GM12878 (cell line): Measurements from ENCODE around the gene RPL29. TPM values are rescaled to one million over a fixed set of nuclear protein-coding genes. Genes with fewer than 3 reads are reported as not detected.
"Not testable (repeated sequence)": the region's sequence is repeated elsewhere in the genome, so short reads cannot be mapped to it uniquely, and the experiment has no call there.

ENCODE experiments used
- ATAC-seq: fragments of 200-7000 bp; cut with Tn5 transposase; 3 replicates; pipeline ENCODE4 v1.9.1; 2020; ENCODE audit warnings: mild to moderate bottlenecking, moderate library complexity
- BruUV-seq: library from RNA; stranded (reverse); fragments of 400-500 nt; replicated peaks from 2 replicates; lab custom pipeline; 2021; lab: Mats Ljungman, UMichigan
- CTCF ChIA-PET: fragments of 300-600 bp; sonication (Branson Sonifier 250); formaldehyde crosslinking; extraction: SDS; loops from one replicate; lab custom pipeline; 2021; ENCODE audit warnings: inconsistent platforms; lab: Yijun Ruan, JAX
- POLR2A ChIA-PET: fragments of 350-600 bp; formaldehyde crosslinking; extraction: SDS; loops from one replicate; lab custom pipeline; 2021; ENCODE audit warnings: inconsistent platforms; lab: Charles Lee
- RAD21 ChIA-PET: fragments of 300-600 bp; sonication (Branson Sonifier 250); formaldehyde crosslinking; loops from one replicate; lab custom pipeline; 2023; ENCODE audit warnings: antibody characterized with exemption; ENCODE audit not compliant: unreplicated experiment; lab: Charles Lee
- SMC1A ChIA-PET: fragments of 300-600 bp; sonication (Branson Sonifier 250); formaldehyde crosslinking; loops from one replicate; lab custom pipeline; 2023; ENCODE audit not compliant: unreplicated experiment, uncharacterized antibody; lab: Charles Lee
- DNase-seq: peaks from one replicate; pipeline ENCODE4 v3.0.0-alpha.2; 2011; ENCODE audit warnings: low read depth, low spot score
- FAIRE-seq: peaks from 3 replicates; lab custom pipeline; 2011; peaks lifted over from hg19 to GRCh38; lab: Jason Lieb, UNC
- H2AFZ ChIP-seq: 2 replicates; pipeline ENCODE4 v1.6.0; 2011; ENCODE audit warnings: low read depth, low read length, control low read depth; ENCODE audit not compliant: control insufficient read depth
- H3K27ac ChIP-seq: 2 replicates; pipeline ENCODE4 v1.5.1; 2011; ENCODE audit warnings: control low read depth; ENCODE audit not compliant: control insufficient read depth, insufficient read depth
- H3K27me3 ChIP-seq, 2 experiments: replicated peaks in 1 of 2; 2 replicates each; pipeline versions ENCODE4 v1.6.0 to v1.6.1; 2011; ENCODE audit warnings: low read length in 1 of 2; ENCODE audit not compliant: control insufficient read depth in 2 of 2, insufficient read depth in 2 of 2
- H3K36me3 ChIP-seq, 2 experiments: 2 replicates each; pipeline ENCODE4 v1.5.1; 2011; ENCODE audit warnings: low read length in 1 of 2; ENCODE audit not compliant: control insufficient read depth in 2 of 2, insufficient read depth in 2 of 2
- H3K4me1 ChIP-seq: 2 replicates; pipeline ENCODE4 v1.6.1; 2011; ENCODE audit warnings: mild to moderate bottlenecking, low read length, moderate library complexity, mixed read lengths; ENCODE audit not compliant: control insufficient read depth, insufficient read depth
- H3K4me2 ChIP-seq: 2 replicates; pipeline ENCODE4 v1.6.0; 2011; ENCODE audit warnings: control low read depth; ENCODE audit not compliant: control insufficient read depth, insufficient read depth
- H3K4me3 ChIP-seq: fragments of 200-600 bp; sonication (generic); 2 replicates; pipeline ENCODE4 v1.5.1; 2016
- H3K79me2 ChIP-seq: 2 replicates; pipeline ENCODE4 v1.6.0; 2011; ENCODE audit warnings: low read length; ENCODE audit not compliant: control insufficient read depth, insufficient read depth
- H3K9ac ChIP-seq: 2 replicates; pipeline ENCODE4 v1.8.0; 2011; ENCODE audit warnings: low read length, control low read depth, mixed read lengths; ENCODE audit not compliant: control insufficient read depth, insufficient read depth
- H3K9me3 ChIP-seq: replicated peaks from 3 replicates; pipeline ENCODE4 v1.5.1; 2011; ENCODE audit warnings: mild to moderate bottlenecking, low read length; ENCODE audit not compliant: control insufficient read depth, insufficient read depth
- H4K20me1 ChIP-seq: 2 replicates; pipeline ENCODE4 v1.6.0; 2011; ENCODE audit not compliant: control insufficient read depth, insufficient read depth
- MEF2B ChIP-seq: fragments of 450-650 bp; IDR thresholded peaks from 2 replicates; pipeline ENCODE4 v1.6.1; 2018; ENCODE audit warnings: mild to moderate bottlenecking, moderate library complexity; ENCODE audit not compliant: partially characterized antibody, poor library complexity, severe bottlenecking
- MXI1 ChIP-seq: fragments of 150-350 bp; IDR thresholded peaks from 2 replicates; pipeline ENCODE4 v1.6.1; 2011; ENCODE audit warnings: low read depth, mild to moderate bottlenecking, inconsistent platforms, low read length, improper control_type of control experiment
- POLR2AphosphoS5 ChIP-seq: IDR thresholded peaks from 2 replicates; pipeline ENCODE4 v1.6.1; 2011; ENCODE audit warnings: mild to moderate bottlenecking, low read length, inconsistent platforms
- TBL1XR1 ChIP-seq: IDR thresholded peaks from 2 replicates; pipeline ENCODE4 v1.6.1; 2012; ENCODE audit warnings: low read depth, low read length, improper control_type of control experiment
- ZNF217 ChIP-seq: fragments of 450-650 bp; IDR thresholded peaks from 2 replicates; pipeline ENCODE4 v1.6.1; 2017; ENCODE audit warnings: antibody characterized with exemption, mild to moderate bottlenecking
- ZSCAN29 ChIP-seq: fragments of 450-650 bp; IDR thresholded peaks from 2 replicates; pipeline ENCODE4 v1.6.1; 2017; ENCODE audit warnings: mild to moderate bottlenecking, moderate library complexity
- WGBS: methylation state at CpG from one replicate; pipeline ENCODE4 v1.1.6; 2016; ENCODE audit warnings: low lambda C conversion rate; ENCODE audit not compliant: insufficient replicate concordance, insufficient coverage; ENCODE audit errors: missing lambda C conversion rate; 5-methylcytosine and 5-hydroxymethylcytosine counted together
- in situ Hi-C: fragments of 300-500 bp; cut with MboI; formaldehyde crosslinking; loops from 9 replicates; pipeline ENCODE4 v1.14.3; 2018; ENCODE audit warnings: mixed read lengths
- intact Hi-C: fragments of 100-400 bp; cut with micrococcal nuclease; formaldehyde crosslinking; loops from one replicate; pipeline ENCODE4 v1.14.2; 2022; ENCODE audit not compliant: unreplicated experiment
- polyA plus RNA-seq, 11 experiments: library from polyadenylated mRNA; depleted of rRNA in 4 of 11; unstranded in 6 of 11; stranded (reverse) in 5 of 11; fragments of >200 nt; fragmentation: Nextera tagmentation in 4 of 11; fragmentation: Illumina TruSeq in 1 of 11; extraction: Ambion mirVana in 4 of 11; extraction: Trizol in 1 of 11; gene quantifications; 1 replicate in 1 of 11; 2 replicates in 10 of 11; pipeline versions ENCODE4 v1.2.1 to v1.2.3, GENCODE V29; 2011 to 2016; ENCODE audit warnings: inconsistent platforms in 2 of 11, missing spikeins in 2 of 11, low read depth in 1 of 11
- total RNA-seq, 4 experiments: library from RNA; depleted of rRNA in 3 of 4; stranded (reverse); fragments of >200 nt in 3 of 4; fragmentation: Illumina TruSeq in 1 of 4; extraction: Trizol in 1 of 4; gene quantifications; 2 replicates each; pipeline versions ENCODE4 v1.2.1 to v1.2.3, GENCODE V29; 2013 to 2021
- TF ChIP-seq, protein P1 (sequence below): fragments of 450-650 bp; IDR thresholded peaks from 2 replicates; pipeline ENCODE4 v1.6.1; 2016; ENCODE audit warnings: mild to moderate bottlenecking, moderate library complexity, borderline replicate concordance

RPL29 gene
- total and polyA plus RNA-seq, 10 of the 15 experiments (the other 5 are each of a cell fraction or from before 2014, with no cell fraction given), result 1,053 to 2,477 (median 1,657) TPM

DNA sequence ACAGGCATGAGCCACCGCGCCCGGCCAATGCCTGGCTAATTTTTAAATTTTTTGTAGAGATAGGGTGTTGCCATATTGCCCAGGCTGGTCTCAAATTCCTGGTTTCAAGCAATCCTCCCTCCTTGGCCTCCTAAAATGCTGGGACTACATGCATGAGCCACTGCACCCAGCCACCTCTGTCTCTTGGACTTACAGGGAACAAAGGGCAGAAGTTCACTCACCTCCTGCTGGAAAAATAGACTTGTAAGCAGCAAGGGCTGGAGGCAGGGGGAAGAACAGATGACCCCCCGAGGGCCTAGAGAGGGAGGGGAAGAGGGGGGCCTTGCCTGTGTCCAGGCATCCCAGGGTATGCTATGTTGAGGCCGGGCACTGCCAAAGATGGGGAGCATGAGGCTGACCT is 38.5 kb upstream of the RPL29 start (continued):
- no peak for TF ChIP-seq MXI1
- no peak for TF ChIP-seq ZSCAN29

DNA sequence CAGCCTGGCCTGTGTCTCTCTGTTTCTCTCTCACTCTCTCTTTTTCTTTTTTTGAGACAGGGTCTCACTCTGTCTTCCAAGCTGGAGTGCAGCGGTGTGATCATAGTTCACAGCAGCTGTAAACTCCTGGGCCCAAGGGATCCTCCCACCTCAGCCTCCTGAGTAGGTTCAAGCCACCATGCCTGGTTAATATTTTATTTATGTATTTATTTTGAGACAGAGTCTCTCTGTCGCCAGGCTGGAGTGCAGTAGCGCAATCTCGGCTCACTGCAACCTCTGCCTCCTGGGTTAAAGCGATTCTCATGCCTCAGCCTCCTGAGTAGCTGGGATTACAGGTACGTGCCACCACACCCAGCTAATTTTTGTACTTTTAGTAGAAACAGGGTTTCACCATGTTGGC is 38.1 kb upstream of the RPL29 start:
- FAIRE-seq, H2AFZ ChIP-seq, H3K27ac ChIP-seq, CTCF ChIA-PET, H3K36me3 ChIP-seq, H3K79me2 ChIP-seq, in situ Hi-C loops, POLR2A ChIA-PET, RAD21 ChIA-PET, ATAC-seq, H3K4me3 ChIP-seq, H3K4me1 ChIP-seq, intact Hi-C loops, H3K9ac ChIP-seq, DNase-seq, H3K9me3 ChIP-seq, H3K27me3 ChIP-seq, H4K20me1 ChIP-seq, H3K4me2 ChIP-seq, BruUV-seq: not testable (repeated sequence)
- SMC1A ChIA-PET, result interaction anchor here (0.9 kb wide), 1 partner anchor 20 kb away, joined by 5 read pairs; no protein-coding TSS in a partner anchor
- 70% methylated on average over 6 of the region's 6 CpGs for WGBS

DNA sequence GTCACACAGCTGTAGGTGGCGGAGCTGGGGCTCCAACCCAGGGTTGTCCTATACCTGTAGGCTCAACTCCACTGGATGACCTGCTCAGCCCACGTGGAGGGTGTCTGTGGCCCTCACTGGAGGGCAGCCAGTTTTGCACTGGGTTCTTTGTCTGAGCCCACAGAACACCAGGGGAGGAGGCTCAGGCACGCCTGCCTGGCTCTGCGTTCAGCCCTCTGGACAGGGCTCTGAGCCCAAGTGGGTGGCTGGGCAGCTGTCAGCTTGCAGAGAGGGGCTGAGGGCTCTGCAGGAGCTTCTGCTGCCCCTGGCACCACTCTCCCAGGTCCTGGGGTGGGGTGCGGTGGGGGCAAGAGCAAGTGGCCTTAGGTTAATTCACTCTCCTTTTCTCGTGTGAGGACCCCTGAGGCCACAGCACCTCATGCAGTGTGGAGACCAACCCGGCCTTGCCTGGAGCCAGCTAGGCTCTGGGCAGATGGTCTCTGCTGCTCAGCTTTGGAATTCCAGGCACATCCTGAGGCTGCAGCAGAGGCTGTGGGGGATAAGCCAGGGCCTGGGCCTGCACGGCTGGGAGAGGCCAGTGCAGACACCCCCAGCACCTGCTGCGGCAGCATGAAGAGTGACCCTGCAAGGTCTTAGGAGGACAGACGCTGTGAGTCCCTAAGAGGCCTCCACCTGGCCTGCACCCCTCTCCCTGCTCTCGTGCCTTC is 37.2 kb upstream of the RPL29 start:
- peaks cover 7% of the 10 kb centered on the region; the same call in 1 of the 2 replicates for H3K4me1 ChIP-seq
- no peak overlapping the region for H3K4me3 ChIP-seq
- no peak overlapping the region for H3K4me2 ChIP-seq
- SMC1A ChIA-PET, result interaction anchor here (0.9 to 1.2 kb wide), 2 partner anchors 9 to 21 kb away, joined by 3 to 5 read pairs; no protein-coding TSS in a partner anchor
- CTCF ChIA-PET, result interaction anchor here (0.7 to 1.4 kb wide), 3 partner anchors 20 to 112 kb away, joined by 3 to 4 read pairs (median 3); no protein-coding TSS in a partner anchor
- WGBS, result 61% methylated on average over 11 of the region's 11 CpGs
- H3K79me2 ChIP-seq, result no peaks in the 10 kb centered on the region
- H3K27me3 ChIP-seq, result no peaks in the 10 kb centered on the region
- no peak for ATAC-seq
- in situ Hi-C loops, result no loop called here
- POLR2A ChIA-PET, result interaction anchor here (0.9 to 1.0 kb wide), 2 partner anchors 9 to 19 kb away, joined by 4 to 5 read pairs; no protein-coding TSS in a partner anchor
- intact Hi-C loops, result no loop called here
- RAD21 ChIA-PET, result no interaction called here
- no peaks in the 10 kb centered on the region; the same call in 2 of the 3 replicates for H3K9me3 ChIP-seq
- no peaks in the 10 kb centered on the region for H4K20me1 ChIP-seq
- no peak for FAIRE-seq
- no peak overlapping the region for H3K9ac ChIP-seq
- H2AFZ ChIP-seq, result no peak overlapping the region
- no peak overlapping the region for H3K27ac ChIP-seq
- no TSS peak for BruUV-seq
- no peak for DNase-seq
- H3K36me3 ChIP-seq, result no peaks in the 10 kb centered on the region
- TF ChIP-seq TBL1XR1 (no peak), ZNF217 (no peak), POLR2AphosphoS5 (no peak), MEF2B (no peak)
- TF ChIP-seq, protein P1, sequence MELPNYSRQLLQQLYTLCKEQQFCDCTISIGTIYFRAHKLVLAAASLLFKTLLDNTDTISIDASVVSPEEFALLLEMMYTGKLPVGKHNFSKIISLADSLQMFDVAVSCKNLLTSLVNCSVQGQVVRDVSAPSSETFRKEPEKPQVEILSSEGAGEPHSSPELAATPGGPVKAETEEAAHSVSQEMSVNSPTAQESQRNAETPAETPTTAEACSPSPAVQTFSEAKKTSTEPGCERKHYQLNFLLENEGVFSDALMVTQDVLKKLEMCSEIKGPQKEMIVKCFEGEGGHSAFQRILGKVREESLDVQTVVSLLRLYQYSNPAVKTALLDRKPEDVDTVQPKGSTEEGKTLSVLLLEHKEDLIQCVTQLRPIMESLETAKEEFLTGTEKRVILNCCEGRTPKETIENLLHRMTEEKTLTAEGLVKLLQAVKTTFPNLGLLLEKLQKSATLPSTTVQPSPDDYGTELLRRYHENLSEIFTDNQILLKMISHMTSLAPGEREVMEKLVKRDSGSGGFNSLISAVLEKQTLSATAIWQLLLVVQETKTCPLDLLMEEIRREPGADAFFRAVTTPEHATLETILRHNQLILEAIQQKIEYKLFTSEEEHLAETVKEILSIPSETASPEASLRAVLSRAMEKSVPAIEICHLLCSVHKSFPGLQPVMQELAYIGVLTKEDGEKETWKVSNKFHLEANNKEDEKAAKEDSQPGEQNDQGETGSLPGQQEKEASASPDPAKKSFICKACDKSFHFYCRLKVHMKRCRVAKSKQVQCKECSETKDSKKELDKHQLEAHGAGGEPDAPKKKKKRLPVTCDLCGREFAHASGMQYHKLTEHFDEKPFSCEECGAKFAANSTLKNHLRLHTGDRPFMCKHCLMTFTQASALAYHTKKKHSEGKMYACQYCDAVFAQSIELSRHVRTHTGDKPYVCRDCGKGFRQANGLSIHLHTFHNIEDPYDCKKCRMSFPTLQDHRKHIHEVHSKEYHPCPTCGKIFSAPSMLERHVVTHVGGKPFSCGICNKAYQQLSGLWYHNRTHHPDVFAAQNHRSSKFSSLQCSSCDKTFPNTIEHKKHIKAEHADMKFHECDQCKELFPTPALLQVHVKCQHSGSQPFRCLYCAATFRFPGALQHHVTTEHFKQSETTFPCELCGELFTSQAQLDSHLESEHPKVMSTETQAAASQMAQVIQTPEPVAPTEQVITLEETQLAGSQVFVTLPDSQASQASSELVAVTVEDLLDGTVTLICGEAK, result no peak
